Activated CD4-positive, alpha-beta T cell treated with anti-CD3 and anti-CD28 coated beads, Interleukin-2, Interleukin-4, amounts not matched to agents 100 ng/mL and 50 ng/mL, durations not matched to agents 16 hours and 8 hours (primary cell): ENCODE measurements around the gene PTPRZ1.

Source experiments
- DNase-seq: peaks from one replicate; pipeline ENCODE4 v3.0.0-alpha.2; 2020; ENCODE audit warnings: low spot score

Gene PTPRZ1

GRCh38 chr7:121872831-121873288 lies at the start of gene PTPRZ1:
PTPRZ1 (plus strand) TSS chr7:121873161; CDS start chr7:121873500, 339 bp downstream.
- no peak for DNase-seq

- DNase-seq, result no peak
Observed at GRCh38 chr7:121824276-121824675, 48.7 kb upstream of the PTPRZ1 start.

GRCh38 chr7:121831351-121831750 lies 41.6 kb upstream of the PTPRZ1 start:
- DNase-seq, result no peak

GRCh38 chr7:121831801-121832200 lies 41.2 kb upstream of the PTPRZ1 start:
- DNase-seq, result no peak

GRCh38 chr7:121832347-121832746 lies 40.6 kb upstream of the PTPRZ1 start:
- no peak for DNase-seq

GRCh38 chr7:121833991-121834390 lies 39.0 kb upstream of the PTPRZ1 start:
- no peak for DNase-seq

GRCh38 chr7:121837462-121837861 lies 35.5 kb upstream of the PTPRZ1 start:
- no peak for DNase-seq

GRCh38 chr7:121847041-121847440 lies 25.9 kb upstream of the PTPRZ1 start:
- DNase-seq, result no peak

- no peak for DNase-seq
Observed at GRCh38 chr7:121853307-121853706, 19.7 kb upstream of the PTPRZ1 start.

GRCh38 chr7:121860953-121861352 lies 12.0 kb upstream of the PTPRZ1 start:
- DNase-seq, result no peak

GRCh38 chr7:121862591-121862990 lies 10.4 kb upstream of the PTPRZ1 start:
- DNase-seq, result no peak

GRCh38 chr7:121871188-121871587 lies 1.8 kb upstream of the PTPRZ1 start:
- no peak for DNase-seq

GRCh38 chr7:121873289-121874194 lies 581 bp downstream of the PTPRZ1 start:
- no peak for DNase-seq

GRCh38 chr7:121874298-121874697 lies 1.3 kb downstream of the PTPRZ1 start:
- DNase-seq, result no peak

GRCh38 chr7:121875203-121875602 lies 2.2 kb downstream of the PTPRZ1 start:
- DNase-seq, result no peak

GRCh38 chr7:121876656-121877500 lies 3.9 kb downstream of the PTPRZ1 start:
- no peak for DNase-seq

GRCh38 chr7:121878918-121879464 lies 6.0 kb downstream of the PTPRZ1 start:
- no peak for DNase-seq

- DNase-seq, result no peak
Observed at GRCh38 chr7:121879544-121879943, 6.6 kb downstream of the PTPRZ1 start.

- DNase-seq, result no peak
Observed at GRCh38 chr7:121882731-121883130, 9.8 kb downstream of the PTPRZ1 start.

- DNase-seq, result no peak
Observed at GRCh38 chr7:121885166-121885920, 12.4 kb downstream of the PTPRZ1 start.

GRCh38 chr7:121887634-121888033 lies 14.7 kb downstream of the PTPRZ1 start:
- no peak for DNase-seq

- no peak for DNase-seq
Observed at GRCh38 chr7:121890833-121891232, 17.9 kb downstream of the PTPRZ1 start.
